Measurements from ENCODE around the gene BEND2. TPM values are rescaled to one million over a fixed set of nuclear protein-coding genes. Genes with fewer than 3 reads are reported as not detected.
"Not testable (repeated sequence)": the region's sequence is repeated elsewhere in the genome, so short reads cannot be mapped to it uniquely, and the experiment has no call there.

BEND2 gene
- polyA plus RNA-seq, 1 donor (not counting 4 experiments of a cell fraction or from before 2014, with no cell fraction given): not detected

DNA sequence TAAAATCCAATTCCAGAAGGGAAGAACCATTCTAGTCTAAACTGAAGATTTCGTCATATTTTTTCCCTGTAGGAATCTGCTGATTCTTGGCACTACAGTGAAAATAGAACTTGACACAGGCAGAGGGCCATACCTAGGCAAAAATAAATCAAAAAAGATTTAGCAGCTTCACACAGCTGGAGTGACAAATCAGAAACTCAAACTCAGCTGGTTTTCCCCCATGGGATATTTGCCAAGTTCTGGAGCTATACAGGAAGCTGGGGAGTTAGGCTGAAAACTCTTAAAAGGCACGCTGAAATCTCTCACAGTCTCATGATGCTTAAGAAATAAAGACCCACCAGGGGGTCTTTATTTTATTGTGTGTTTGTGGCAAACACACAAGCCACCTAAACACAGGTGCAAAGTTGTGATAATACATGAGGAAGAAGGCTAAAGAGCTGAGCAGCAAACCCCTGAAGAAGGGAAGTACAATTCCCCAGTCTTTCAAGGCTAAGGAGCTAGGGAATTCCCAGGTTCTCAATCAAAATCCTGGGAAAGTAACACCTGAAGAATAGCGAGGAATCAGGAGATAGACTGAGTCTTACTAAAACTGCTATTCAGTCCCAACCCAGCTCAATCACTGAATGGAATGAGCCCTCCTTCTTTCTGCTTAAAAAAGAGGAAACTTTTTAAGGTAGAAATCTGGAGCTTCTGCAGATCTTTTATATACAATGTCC, 32.1 kb upstream of the BEND2 start:
- DNase-seq (ENCODE audit: low read depth, low spot score) (no peak), FAIRE-seq (no peak)
- Histone ChIP-seq H3K27me3 (ENCODE audit: control insufficient read depth, extremely low read depth, insufficient read depth, low read length) (no peaks in the 10 kb centered on the region), H4K20me1 (ENCODE audit: control insufficient read depth, extremely low read depth, insufficient read depth, low read length) (no peaks in the 10 kb centered on the region), H3K9ac (ENCODE audit: control insufficient read depth, extremely low read depth, insufficient read depth, low read length) (no peak overlapping the region), H3K27ac (ENCODE audit: control insufficient read depth, insufficient read depth, low read length) (no peak overlapping the region), H3K9me3 (ENCODE audit: control insufficient read depth, low read depth, low read length) (no peaks in the 10 kb centered on the region), H3K36me3 (ENCODE audit: control insufficient read depth in 2 of 2, extremely low read depth in 1 of 2, insufficient read depth in 2 of 2, low read length in 2 of 2) (no peaks in the 10 kb centered on the region), H3K4me1 (ENCODE audit: control insufficient read depth, extremely low read depth, insufficient read depth, low read length) (no peaks in the 10 kb centered on the region), H3K9me1 (ENCODE audit: control insufficient read depth, extremely low read depth, insufficient read depth, low read length) (no peaks in the 10 kb centered on the region), H3K4me2 (ENCODE audit: control insufficient read depth, extremely low read depth, insufficient read depth, low read depth, low read length) (no peak overlapping the region), H3K79me2 (ENCODE audit: control insufficient read depth, insufficient read depth, low read length) (no peaks in the 10 kb centered on the region), H3K4me3 (ENCODE audit: control insufficient read depth in 2 of 3, extremely low read depth in 1 of 3, insufficient read depth in 2 of 3, low read depth in 1 of 3, low read length in 3 of 3) (no peak overlapping the region), H2AFZ (ENCODE audit: control insufficient read depth, low read length) (no peak overlapping the region)
- TF ChIP-seq EZH2 (IDR thresholded peaks at IDR 0.05; ENCODE audit: low read length): no peak
- TF ChIP-seq, protein P1, sequence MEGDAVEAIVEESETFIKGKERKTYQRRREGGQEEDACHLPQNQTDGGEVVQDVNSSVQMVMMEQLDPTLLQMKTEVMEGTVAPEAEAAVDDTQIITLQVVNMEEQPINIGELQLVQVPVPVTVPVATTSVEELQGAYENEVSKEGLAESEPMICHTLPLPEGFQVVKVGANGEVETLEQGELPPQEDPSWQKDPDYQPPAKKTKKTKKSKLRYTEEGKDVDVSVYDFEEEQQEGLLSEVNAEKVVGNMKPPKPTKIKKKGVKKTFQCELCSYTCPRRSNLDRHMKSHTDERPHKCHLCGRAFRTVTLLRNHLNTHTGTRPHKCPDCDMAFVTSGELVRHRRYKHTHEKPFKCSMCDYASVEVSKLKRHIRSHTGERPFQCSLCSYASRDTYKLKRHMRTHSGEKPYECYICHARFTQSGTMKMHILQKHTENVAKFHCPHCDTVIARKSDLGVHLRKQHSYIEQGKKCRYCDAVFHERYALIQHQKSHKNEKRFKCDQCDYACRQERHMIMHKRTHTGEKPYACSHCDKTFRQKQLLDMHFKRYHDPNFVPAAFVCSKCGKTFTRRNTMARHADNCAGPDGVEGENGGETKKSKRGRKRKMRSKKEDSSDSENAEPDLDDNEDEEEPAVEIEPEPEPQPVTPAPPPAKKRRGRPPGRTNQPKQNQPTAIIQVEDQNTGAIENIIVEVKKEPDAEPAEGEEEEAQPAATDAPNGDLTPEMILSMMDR (optimal IDR thresholded peaks at IDR 0.05 in 1 of 3, IDR thresholded peaks at IDR 0.05 in 1 of 3, conservative IDR thresholded peaks at IDR 0.05 in 1 of 3; ENCODE audit: extremely low read depth in 1 of 3, insufficient read depth in 2 of 3, low read length in 3 of 3): no peak
- dilution Hi-C loops (cut with MboI; ENCODE audit: extremely low pct_ligation_motif_present, low sequenced_read_pairs): no loop called here

DNA sequence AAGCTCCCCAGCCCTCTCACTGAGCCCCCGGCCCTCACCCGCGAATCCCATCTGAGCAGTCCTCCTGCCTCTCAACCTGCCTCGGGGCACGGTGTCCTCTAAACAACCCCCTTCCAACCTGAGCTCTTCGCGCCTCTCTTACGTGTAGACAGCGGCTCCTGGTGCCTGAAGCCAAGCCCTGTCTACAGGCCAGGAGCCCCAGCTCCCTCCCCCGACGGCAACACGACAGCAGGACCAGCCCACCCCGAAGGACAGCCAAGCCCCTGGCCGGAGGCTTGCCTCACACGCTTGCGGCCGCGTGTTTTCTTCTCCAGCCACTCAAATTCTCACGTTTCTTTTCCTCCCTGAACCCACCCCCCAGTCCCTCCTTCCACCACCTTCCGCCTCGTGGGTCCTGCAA, 9.0 kb upstream of the BEND2 start:
- not testable (repeated sequence) for H3K4me2 ChIP-seq (ENCODE audit: control insufficient read depth, extremely low read depth, insufficient read depth, low read depth, low read length)

DNA sequence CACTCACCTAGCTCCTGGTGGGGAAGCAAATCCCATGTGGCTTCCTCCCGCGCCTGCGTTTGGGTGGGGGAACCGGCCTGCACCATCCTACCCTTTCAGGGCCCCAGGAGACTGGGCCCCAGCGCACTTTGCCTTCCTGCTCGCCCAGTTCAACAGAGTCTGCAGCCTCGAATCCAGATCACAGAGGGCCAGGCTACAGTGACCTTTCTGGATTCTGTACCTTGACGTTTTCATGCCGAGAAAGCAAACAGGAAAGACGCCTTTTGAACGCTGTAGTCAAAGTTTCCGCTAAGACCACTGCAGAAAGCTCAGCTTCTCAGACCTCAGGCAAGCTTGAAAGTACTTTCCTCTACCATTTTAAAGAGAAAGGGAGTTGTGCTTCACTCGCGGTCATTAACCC, 7.4 kb upstream of the BEND2 start:
- no peaks in the 10 kb centered on the region for H3K79me2 ChIP-seq (ENCODE audit: control insufficient read depth, insufficient read depth, low read length)

More for the DNA sequence above, 9.0 kb upstream of the BEND2 start:
- H3K9ac ChIP-seq (ENCODE audit: control insufficient read depth, extremely low read depth, insufficient read depth, low read length); H3K4me1 ChIP-seq (ENCODE audit: control insufficient read depth, extremely low read depth, insufficient read depth, low read length); dilution Hi-C loops (cut with MboI; ENCODE audit: extremely low pct_ligation_motif_present, low sequenced_read_pairs); H3K4me3 ChIP-seq (ENCODE audit: control insufficient read depth in 2 of 3, extremely low read depth in 1 of 3, insufficient read depth in 2 of 3, low read depth in 1 of 3, low read length in 3 of 3); H3K27me3 ChIP-seq (ENCODE audit: control insufficient read depth, extremely low read depth, insufficient read depth, low read length); H3K9me1 ChIP-seq (ENCODE audit: control insufficient read depth, extremely low read depth, insufficient read depth, low read length); H3K79me2 ChIP-seq (ENCODE audit: control insufficient read depth, insufficient read depth, low read length); DNase-seq (ENCODE audit: low read depth, low spot score); H3K9me3 ChIP-seq (ENCODE audit: control insufficient read depth, low read depth, low read length); FAIRE-seq; H2AFZ ChIP-seq (ENCODE audit: control insufficient read depth, low read length); H4K20me1 ChIP-seq (ENCODE audit: control insufficient read depth, extremely low read depth, insufficient read depth, low read length); H3K36me3 ChIP-seq (ENCODE audit: control insufficient read depth in 2 of 2, extremely low read depth in 1 of 2, insufficient read depth in 2 of 2, low read length in 2 of 2); H3K27ac ChIP-seq (ENCODE audit: control insufficient read depth, insufficient read depth, low read length): not testable (repeated sequence)

More for the DNA sequence above, 7.4 kb upstream of the BEND2 start:
- H3K27ac ChIP-seq (ENCODE audit: control insufficient read depth, insufficient read depth, low read length): no peak overlapping the region
- H3K27me3 ChIP-seq (ENCODE audit: control insufficient read depth, extremely low read depth, insufficient read depth, low read length): no peaks in the 10 kb centered on the region
- no peaks in the 10 kb centered on the region for H3K36me3 ChIP-seq (ENCODE audit: control insufficient read depth in 2 of 2, extremely low read depth in 1 of 2, insufficient read depth in 2 of 2, low read length in 2 of 2)
- DNase-seq (ENCODE audit: low read depth, low spot score) (no peak), FAIRE-seq (no peak)
- dilution Hi-C loops (cut with MboI; ENCODE audit: extremely low pct_ligation_motif_present, low sequenced_read_pairs): no loop called here
- no peaks in the 10 kb centered on the region for H4K20me1 ChIP-seq (ENCODE audit: control insufficient read depth, extremely low read depth, insufficient read depth, low read length)
- H3K4me1 ChIP-seq (ENCODE audit: control insufficient read depth, extremely low read depth, insufficient read depth, low read length): no peaks in the 10 kb centered on the region
- H3K9me3 ChIP-seq (ENCODE audit: control insufficient read depth, low read depth, low read length): no peaks in the 10 kb centered on the region
- no peaks in the 10 kb centered on the region for H3K9me1 ChIP-seq (ENCODE audit: control insufficient read depth, extremely low read depth, insufficient read depth, low read length)
- H3K4me3 ChIP-seq (ENCODE audit: control insufficient read depth in 2 of 3, extremely low read depth in 1 of 3, insufficient read depth in 2 of 3, low read depth in 1 of 3, low read length in 3 of 3): no peak overlapping the region
- H3K4me2 ChIP-seq (ENCODE audit: control insufficient read depth, extremely low read depth, insufficient read depth, low read depth, low read length): no peak overlapping the region
- H2AFZ ChIP-seq (ENCODE audit: control insufficient read depth, low read length): no peak overlapping the region
- H3K9ac ChIP-seq (ENCODE audit: control insufficient read depth, extremely low read depth, insufficient read depth, low read length): no peak overlapping the region
- no peak for TF ChIP-seq EZH2 (IDR thresholded peaks at IDR 0.05; ENCODE audit: low read length)
- TF ChIP-seq, protein P1 (optimal IDR thresholded peaks at IDR 0.05 in 1 of 3, IDR thresholded peaks at IDR 0.05 in 1 of 3, conservative IDR thresholded peaks at IDR 0.05 in 1 of 3; ENCODE audit: extremely low read depth in 1 of 3, insufficient read depth in 2 of 3, low read length in 3 of 3): no peak
